GM12872 (cell line): ENCODE data around the gene LRRC37A2.
"Not testable (repeated sequence)": the region's sequence is repeated elsewhere in the genome, so short reads cannot be mapped to it uniquely, and the experiment has no call there.

Experiments used
- TF ChIP-seq, protein P1 (sequence below): IDR thresholded peaks from 3 replicates; pipeline ENCODE4 v1.5.1; 2011; ENCODE audit warnings: low read depth, mild to moderate bottlenecking, low read length, moderate library complexity; ENCODE audit not compliant: insufficient read depth

Gene LRRC37A2

DNA sequence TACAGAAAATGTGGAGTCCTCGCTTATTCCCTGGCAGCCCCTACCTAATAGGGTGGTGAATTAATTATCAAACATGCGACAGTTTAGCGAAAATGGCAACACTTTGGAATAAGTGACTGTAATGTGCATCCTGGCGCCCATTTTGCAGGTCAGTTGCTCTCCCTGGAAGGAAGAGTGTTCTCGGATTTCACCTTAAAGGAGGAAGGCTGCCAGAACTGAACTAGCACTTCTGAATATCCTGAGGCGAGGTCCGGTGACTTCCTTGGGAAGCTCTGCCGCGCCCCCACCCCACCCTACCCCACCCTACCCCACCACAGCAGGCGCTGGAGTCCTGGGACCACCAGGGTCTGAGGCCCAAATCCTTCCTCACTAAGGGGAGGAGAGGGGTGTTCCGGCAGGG is at the start of gene LRRC37A2:
Gene LRRC37A2 (plus strand): TSS at position 301 of the 400 bp plus-strand sequence. CDS start 245 bp downstream, outside the sequence.
- TF ChIP-seq, protein P1, sequence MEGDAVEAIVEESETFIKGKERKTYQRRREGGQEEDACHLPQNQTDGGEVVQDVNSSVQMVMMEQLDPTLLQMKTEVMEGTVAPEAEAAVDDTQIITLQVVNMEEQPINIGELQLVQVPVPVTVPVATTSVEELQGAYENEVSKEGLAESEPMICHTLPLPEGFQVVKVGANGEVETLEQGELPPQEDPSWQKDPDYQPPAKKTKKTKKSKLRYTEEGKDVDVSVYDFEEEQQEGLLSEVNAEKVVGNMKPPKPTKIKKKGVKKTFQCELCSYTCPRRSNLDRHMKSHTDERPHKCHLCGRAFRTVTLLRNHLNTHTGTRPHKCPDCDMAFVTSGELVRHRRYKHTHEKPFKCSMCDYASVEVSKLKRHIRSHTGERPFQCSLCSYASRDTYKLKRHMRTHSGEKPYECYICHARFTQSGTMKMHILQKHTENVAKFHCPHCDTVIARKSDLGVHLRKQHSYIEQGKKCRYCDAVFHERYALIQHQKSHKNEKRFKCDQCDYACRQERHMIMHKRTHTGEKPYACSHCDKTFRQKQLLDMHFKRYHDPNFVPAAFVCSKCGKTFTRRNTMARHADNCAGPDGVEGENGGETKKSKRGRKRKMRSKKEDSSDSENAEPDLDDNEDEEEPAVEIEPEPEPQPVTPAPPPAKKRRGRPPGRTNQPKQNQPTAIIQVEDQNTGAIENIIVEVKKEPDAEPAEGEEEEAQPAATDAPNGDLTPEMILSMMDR: not testable (repeated sequence)

DNA sequence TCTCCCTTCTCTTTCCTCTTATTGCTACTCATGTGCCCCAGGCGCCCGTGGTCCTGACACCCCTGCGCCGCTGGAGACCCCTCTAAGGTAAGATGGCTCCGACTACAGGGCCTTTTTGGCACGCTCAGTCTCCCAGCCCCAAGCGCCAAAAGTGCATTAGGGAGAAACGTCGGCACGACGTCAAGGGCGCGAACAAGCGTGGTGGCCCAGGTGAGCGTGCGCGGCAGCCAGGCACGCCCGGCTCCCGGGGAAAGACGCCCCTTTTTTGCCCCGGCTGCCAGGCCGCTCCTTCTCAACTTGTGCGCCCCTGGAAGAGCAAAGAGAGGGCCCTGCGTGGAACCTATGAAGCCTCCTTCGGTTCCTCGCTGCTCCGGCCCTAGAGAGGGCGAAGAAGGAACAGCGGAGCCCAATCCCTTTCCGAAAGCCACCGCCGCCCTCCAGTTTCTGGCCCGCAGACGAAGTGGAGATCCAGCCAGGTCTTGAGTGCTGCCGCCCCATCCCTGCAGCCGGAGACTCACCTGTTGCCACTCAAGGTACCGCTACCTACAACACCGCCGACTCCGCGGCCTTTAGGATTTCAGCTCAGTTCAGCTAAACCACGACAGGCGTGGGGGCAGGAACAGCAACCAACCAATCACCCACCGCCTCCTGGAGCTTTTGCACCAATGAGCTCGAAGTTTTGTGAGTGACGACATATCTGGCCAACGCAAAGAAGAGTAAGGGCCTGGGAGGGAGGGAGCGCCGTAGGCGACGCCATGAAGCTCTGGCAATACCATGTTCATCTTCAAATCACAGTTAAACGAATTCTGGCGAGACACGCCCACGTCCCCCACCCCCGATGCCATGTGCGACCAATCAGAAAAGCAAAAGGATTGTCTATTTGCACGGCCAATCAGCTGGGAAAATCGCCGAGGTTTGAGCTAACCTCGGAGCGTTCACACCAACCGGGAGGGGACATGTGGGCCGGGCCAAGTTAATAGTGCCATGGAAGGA is 67.1 kb downstream of the LRRC37A2 start, which contains the start of gene ARL17A:
Gene ARL17A (minus strand): TSS at position 609 of the 993 bp plus-strand sequence. CDS start 3,369 bp downstream, outside the sequence.
- TF ChIP-seq, protein P1: not testable (repeated sequence)

DNA sequence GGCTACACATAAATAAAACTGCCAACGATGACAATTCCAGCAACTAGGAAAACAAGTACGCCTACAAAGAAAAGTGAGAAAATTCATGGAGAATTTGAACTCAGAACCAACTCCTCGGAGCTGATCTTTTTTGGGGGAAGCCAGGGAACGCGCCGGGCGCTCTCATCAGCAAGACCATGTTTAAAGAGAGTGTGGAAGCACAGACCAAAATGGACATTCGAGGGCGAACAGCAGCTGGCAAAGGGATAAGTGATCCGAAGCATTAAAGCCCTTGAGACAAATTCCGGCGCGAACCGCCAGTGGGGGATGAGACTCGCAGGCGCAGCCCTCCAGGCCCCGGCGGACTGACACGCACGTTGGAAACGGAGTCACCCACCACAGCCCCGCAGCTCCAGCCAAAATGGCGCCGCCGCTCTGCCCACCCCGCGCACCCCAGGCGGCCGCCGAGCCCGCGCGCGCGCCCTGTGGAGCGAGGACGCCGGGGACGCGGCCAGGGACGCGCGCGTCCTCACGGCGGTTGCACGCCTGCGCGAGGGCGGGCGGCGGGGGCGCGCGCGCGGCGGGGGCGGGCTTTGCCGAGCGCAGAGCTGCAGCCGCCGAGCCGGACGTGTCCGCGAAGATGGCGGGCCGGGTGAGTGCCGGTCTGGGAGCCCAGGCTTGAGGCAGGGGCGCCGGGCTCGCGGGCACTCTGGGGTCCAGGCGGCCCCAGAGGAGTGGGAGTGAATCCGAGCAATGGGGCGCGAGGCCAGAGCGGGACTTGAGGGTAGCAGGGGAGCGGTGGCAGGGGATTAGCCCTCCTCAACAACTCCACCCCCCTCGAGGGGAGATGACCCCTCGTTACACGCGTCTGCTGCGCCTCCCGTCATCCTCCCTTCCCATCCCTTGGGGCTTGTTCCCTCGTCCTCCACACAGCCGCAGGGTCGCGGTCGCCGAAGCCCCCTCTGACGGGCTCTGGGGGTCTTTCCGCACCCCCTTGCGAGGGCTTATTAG is 78.2 kb downstream of the LRRC37A2 start, which contains the start of gene NSF:
Gene NSF (plus strand): TSS at position 513 of the 990 bp plus-strand sequence. CDS start 107 bp downstream, at position 620.
- TF ChIP-seq, protein P1: not testable (repeated sequence)
